ENCODE measurements around the gene ADAMTS19.

The ADAMTS19 gene

DNA sequence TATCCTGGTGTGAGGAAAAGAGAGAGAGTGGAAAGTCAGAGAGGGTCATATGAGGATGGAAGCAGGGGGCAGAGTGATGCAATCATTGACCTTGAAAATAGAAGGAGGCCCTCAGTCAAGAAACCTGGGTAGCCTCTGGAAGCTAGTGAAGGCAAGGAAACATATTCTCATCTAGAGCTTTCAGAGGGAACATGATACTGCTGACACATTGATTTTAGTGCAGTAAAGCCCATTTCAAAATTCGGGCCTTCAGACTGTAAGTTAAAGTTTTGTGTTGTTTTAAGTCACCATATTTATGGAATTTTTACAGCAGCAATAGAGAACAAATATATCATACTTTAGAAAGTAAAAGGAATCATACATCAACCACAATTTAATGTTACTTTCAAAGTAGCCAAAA is 87.0 kb downstream of the ADAMTS19 start:
- no peaks in the 10 kb centered on the region for H3K27me3 ChIP-seq (ENCODE audit: insufficient read depth, low read length)
- H3K9me3 ChIP-seq (ENCODE audit: insufficient read depth, low read depth, low read length), result no peaks in the 10 kb centered on the region
- H4K12ac ChIP-seq (ENCODE audit: low read depth, low read length), result no peak overlapping the region
- no peak overlapping the region for H2AK5ac ChIP-seq (ENCODE audit: low read length)
- no peaks in the 10 kb centered on the region for H3K36me3 ChIP-seq (ENCODE audit: control insufficient read depth in 1 of 2, insufficient read depth in 2 of 2, low read length in 2 of 2)
- H2AFZ ChIP-seq (ENCODE audit: insufficient read depth, low read length, poor library complexity), result no peak overlapping the region
- no peak overlapping the region for H3K9ac ChIP-seq (ENCODE audit: low read length)
- no peak overlapping the region for H3K4me3 ChIP-seq (ENCODE audit: low read depth, low read length)
- H4K91ac ChIP-seq (ENCODE audit: low read depth, low read length), result no peak overlapping the region
- whole genome bisulfite sequencing (ENCODE audit: extremely low coverage, insufficient coverage, insufficient read length), result no CpG with 5 or more reads among the region's 1 CpG
- no peaks in the 10 kb centered on the region for H3K79me1 ChIP-seq (ENCODE audit: low read length)
- no peak overlapping the region for H3K23ac ChIP-seq (ENCODE audit: low read length)
- H3K79me2 ChIP-seq (ENCODE audit: control insufficient read depth, insufficient read depth, low read length, poor library complexity), result no peaks in the 10 kb centered on the region
- no peak for DNase-seq
- H2BK12ac ChIP-seq (ENCODE audit: low read length), result no peak overlapping the region
- no peak overlapping the region for H2BK5ac ChIP-seq (ENCODE audit: low read depth, low read length, poor library complexity)
- H3K4me2 ChIP-seq (ENCODE audit: low read length), result no peak overlapping the region
- no peaks in the 10 kb centered on the region for H3K4me1 ChIP-seq (ENCODE audit: control insufficient read depth in 1 of 2, insufficient read depth in 2 of 2, low read length in 2 of 2)
- H3K27ac ChIP-seq (ENCODE audit: low read depth, low read length), result no peak overlapping the region
- no peak overlapping the region for H3K18ac ChIP-seq (ENCODE audit: low read length)
- no peak overlapping the region for H2BK120ac ChIP-seq (ENCODE audit: insufficient read depth, low read length, poor library complexity)
- H4K8ac ChIP-seq (ENCODE audit: low read depth, low read length), result no peak overlapping the region
- H3K14ac ChIP-seq (ENCODE audit: low read length), result no peak overlapping the region
- no peak overlapping the region for H3K4ac ChIP-seq (ENCODE audit: low read depth, low read length)

DNA sequence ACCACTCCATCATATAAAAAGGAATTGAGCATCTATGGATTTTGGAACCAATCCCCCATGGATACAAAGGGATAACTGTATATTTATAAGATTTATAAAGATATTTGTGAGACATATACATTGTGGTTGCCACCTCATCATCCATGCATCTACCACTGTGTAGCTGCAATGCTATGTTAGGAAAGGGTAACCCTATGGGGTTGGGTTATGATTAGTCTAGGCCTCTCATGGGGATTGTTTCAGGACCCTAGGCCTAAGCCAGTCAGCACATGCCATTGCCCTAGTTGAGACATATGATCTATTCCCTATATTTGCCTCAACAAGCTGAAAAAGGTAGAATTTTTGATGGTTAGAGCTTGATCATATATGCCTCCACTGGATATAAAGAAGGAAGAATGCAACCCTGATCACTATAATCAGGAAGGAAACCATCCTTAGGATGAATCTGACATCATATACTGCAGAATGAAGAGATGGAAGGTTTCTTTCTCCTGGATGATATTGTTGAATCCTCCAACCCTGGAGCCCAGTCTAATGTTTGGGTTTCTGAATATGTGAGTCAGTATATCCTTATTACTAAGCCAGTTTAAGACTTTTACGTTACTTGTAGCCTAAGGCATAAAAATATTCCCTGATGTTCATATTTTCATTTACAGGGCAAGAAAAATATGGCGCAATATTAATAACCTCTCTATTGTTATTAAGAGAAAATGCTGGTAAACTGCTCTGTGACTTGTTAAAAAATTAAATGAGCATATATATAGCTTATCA is 94.2 kb downstream of the ADAMTS19 start:
- Histone ChIP-seq H3K4me3 (ENCODE audit: low read depth, low read length) (no peak overlapping the region), H3K36me3 (ENCODE audit: control insufficient read depth in 1 of 2, insufficient read depth in 2 of 2, low read length in 2 of 2) (no peaks in the 10 kb centered on the region), H2BK120ac (ENCODE audit: insufficient read depth, low read length, poor library complexity) (no peak overlapping the region), H3K23ac (ENCODE audit: low read length) (no peak overlapping the region), H3K27ac (ENCODE audit: low read depth, low read length) (no peak overlapping the region), H2BK12ac (ENCODE audit: low read length) (no peak overlapping the region), H2BK5ac (ENCODE audit: low read depth, low read length, poor library complexity) (no peak overlapping the region), H4K12ac (ENCODE audit: low read depth, low read length) (no peak overlapping the region), H3K79me2 (ENCODE audit: control insufficient read depth, insufficient read depth, low read length, poor library complexity) (no peaks in the 10 kb centered on the region), H3K4me2 (ENCODE audit: low read length) (no peak overlapping the region), H3K27me3 (ENCODE audit: insufficient read depth, low read length) (no peaks in the 10 kb centered on the region), H2AFZ (ENCODE audit: insufficient read depth, low read length, poor library complexity) (no peak overlapping the region), H2AK5ac (ENCODE audit: low read length) (no peak overlapping the region), H4K8ac (ENCODE audit: low read depth, low read length) (no peak overlapping the region), H4K91ac (ENCODE audit: low read depth, low read length) (no peak overlapping the region), H3K9ac (ENCODE audit: low read length) (no peak overlapping the region), H3K79me1 (ENCODE audit: low read length) (no peaks in the 10 kb centered on the region), H3K4ac (ENCODE audit: low read depth, low read length) (no peak overlapping the region), H3K14ac (ENCODE audit: low read length) (no peak overlapping the region), H3K9me3 (ENCODE audit: insufficient read depth, low read depth, low read length) (no peaks in the 10 kb centered on the region), H3K18ac (ENCODE audit: low read length) (no peak overlapping the region), H3K4me1 (ENCODE audit: control insufficient read depth in 1 of 2, insufficient read depth in 2 of 2, low read length in 2 of 2) (no peaks in the 10 kb centered on the region)
- no peak for DNase-seq
- WGBS (ENCODE audit: extremely low coverage, insufficient coverage, insufficient read length), result no CpG with 5 or more reads among the region's 2 CpGs

- Histone ChIP-seq H2BK120ac (ENCODE audit: insufficient read depth, low read length, poor library complexity) (no peak overlapping the region), H4K91ac (ENCODE audit: low read depth, low read length) (no peak overlapping the region), H3K23ac (ENCODE audit: low read length) (no peak overlapping the region), H3K9ac (ENCODE audit: low read length) (no peak overlapping the region), H3K79me2 (ENCODE audit: control insufficient read depth, insufficient read depth, low read length, poor library complexity) (no peaks in the 10 kb centered on the region), H3K14ac (ENCODE audit: low read length) (no peak overlapping the region), H3K4me3 (ENCODE audit: low read depth, low read length) (no peak overlapping the region), H3K4ac (ENCODE audit: low read depth, low read length) (no peak overlapping the region), H4K12ac (ENCODE audit: low read depth, low read length) (no peak overlapping the region), H4K8ac (ENCODE audit: low read depth, low read length) (no peak overlapping the region), H3K36me3 (ENCODE audit: control insufficient read depth in 1 of 2, insufficient read depth in 2 of 2, low read length in 2 of 2) (no peaks in the 10 kb centered on the region), H3K9me3 (ENCODE audit: insufficient read depth, low read depth, low read length) (no peaks in the 10 kb centered on the region), H3K4me1 (ENCODE audit: control insufficient read depth in 1 of 2, insufficient read depth in 2 of 2, low read length in 2 of 2) (no peaks in the 10 kb centered on the region), H2AFZ (ENCODE audit: insufficient read depth, low read length, poor library complexity) (no peak overlapping the region), H3K18ac (ENCODE audit: low read length) (no peak overlapping the region), H2BK12ac (ENCODE audit: low read length) (no peak overlapping the region), H3K4me2 (ENCODE audit: low read length) (no peak overlapping the region), H2AK5ac (ENCODE audit: low read length) (no peak overlapping the region), H2BK5ac (ENCODE audit: low read depth, low read length, poor library complexity) (no peak overlapping the region), H3K27ac (ENCODE audit: low read depth, low read length) (no peak overlapping the region), H3K79me1 (ENCODE audit: low read length) (no peaks in the 10 kb centered on the region), H3K27me3 (ENCODE audit: insufficient read depth, low read length) (no peaks in the 10 kb centered on the region)
- no peak for DNase-seq
- no CpG with 5 or more reads among the region's 3 CpGs for WGBS (ENCODE audit: extremely low coverage, insufficient coverage, insufficient read length)
These were observed 103.5 kb downstream of the ADAMTS19 start for GRCh38 chr5:129563585-129563984.

DNA sequence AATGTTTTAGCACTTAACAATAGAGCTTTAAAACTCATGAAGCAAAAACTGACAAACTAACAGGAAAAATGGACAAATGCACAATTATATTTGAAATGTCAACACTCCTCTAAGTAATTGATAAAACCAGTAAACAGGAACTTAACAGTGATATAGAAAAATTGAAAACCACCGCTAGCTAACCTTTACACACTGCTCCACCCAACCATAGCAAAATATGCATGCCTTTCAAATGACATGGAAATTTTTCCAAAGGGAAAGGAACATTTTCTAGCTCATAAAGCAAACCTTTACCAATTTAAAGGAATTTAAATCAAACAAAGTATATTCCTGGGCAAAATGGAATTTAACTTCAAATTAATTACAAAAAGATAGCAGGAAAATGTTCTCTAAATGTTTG is 109.2 kb downstream of the ADAMTS19 start:
- Histone ChIP-seq H4K8ac (ENCODE audit: low read depth, low read length) (no peak overlapping the region), H3K79me2 (ENCODE audit: control insufficient read depth, insufficient read depth, low read length, poor library complexity) (no peaks in the 10 kb centered on the region), H3K4me3 (ENCODE audit: low read depth, low read length) (no peak overlapping the region), H3K4me1 (ENCODE audit: control insufficient read depth in 1 of 2, insufficient read depth in 2 of 2, low read length in 2 of 2) (no peaks in the 10 kb centered on the region), H3K23ac (ENCODE audit: low read length) (no peak overlapping the region), H2AFZ (ENCODE audit: insufficient read depth, low read length, poor library complexity) (no peak overlapping the region), H3K27ac (ENCODE audit: low read depth, low read length) (no peak overlapping the region), H2BK5ac (ENCODE audit: low read depth, low read length, poor library complexity) (no peak overlapping the region), H3K27me3 (ENCODE audit: insufficient read depth, low read length) (no peaks in the 10 kb centered on the region), H2BK12ac (ENCODE audit: low read length) (no peak overlapping the region), H3K9ac (ENCODE audit: low read length) (no peak overlapping the region), H2AK5ac (ENCODE audit: low read length) (no peak overlapping the region), H3K18ac (ENCODE audit: low read length) (no peak overlapping the region), H4K12ac (ENCODE audit: low read depth, low read length) (no peak overlapping the region), H3K36me3 (ENCODE audit: control insufficient read depth in 1 of 2, insufficient read depth in 2 of 2, low read length in 2 of 2) (no peaks in the 10 kb centered on the region), H3K79me1 (ENCODE audit: low read length) (no peaks in the 10 kb centered on the region), H3K9me3 (ENCODE audit: insufficient read depth, low read depth, low read length) (no peaks in the 10 kb centered on the region), H4K91ac (ENCODE audit: low read depth, low read length) (no peak overlapping the region), H3K4me2 (ENCODE audit: low read length) (no peak overlapping the region), H2BK120ac (ENCODE audit: insufficient read depth, low read length, poor library complexity) (no peak overlapping the region), H3K4ac (ENCODE audit: low read depth, low read length) (no peak overlapping the region), H3K14ac (ENCODE audit: low read length) (no peak overlapping the region)
- WGBS (ENCODE audit: extremely low coverage, insufficient coverage, insufficient read length), result no CpG with 5 or more reads among the region's 1 CpG
- no peak for DNase-seq

All from trophoblast cell (in vitro differentiated cells and primary cell).